Gastroesophageal sphincter (tissue), 4 donors: ENCODE measurements around the gene HNRNPUL1. TPM values are rescaled to one million over a fixed set of nuclear protein-coding genes. Genes with fewer than 3 reads are reported as not detected.

Experiments used
- ATAC-seq: fragments of 150-250 bp; one replicate; pipeline ENCODE4 v1.9.1; 2016; ENCODE audit warnings: mild to moderate bottlenecking, moderate library complexity
- H3K27ac ChIP-seq, 4 donors: fragments of 200-600 bp; sonication (generic) in 3 of 4; 1 replicate in 3 of 4; 2 replicates in 1 of 4; pipeline ENCODE4 v1.5.1; 2016 to 2019
- H3K27me3 ChIP-seq: fragments of 200-600 bp; sonication (generic); one replicate; pipeline ENCODE4 v1.5.1; 2019
- H3K36me3 ChIP-seq, 2 donors: fragments of 200-600 bp; sonication (generic); one replicate each; pipeline ENCODE4 v1.5.1; 2019; ENCODE audit warnings: control low read depth in 1 of 2
- H3K4me1 ChIP-seq, 3 donors: fragments of 200-600 bp; sonication (generic); 1 replicate in 2 of 3; 2 replicates in 1 of 3; pipeline ENCODE4 v1.5.1; 2016 to 2019; ENCODE audit warnings: control low read depth in 2 of 3
- H3K4me3 ChIP-seq, 2 donors: fragments of 200-600 bp; sonication (generic); one replicate each; pipeline ENCODE4 v1.5.1; 2019; ENCODE audit warnings: mild to moderate bottlenecking in 1 of 2, moderate library complexity in 1 of 2
- H3K9me3 ChIP-seq, 3 donors: fragments of 200-600 bp; sonication (generic); one replicate each; pipeline ENCODE4 v1.5.1; 2017 to 2019; ENCODE audit warnings: control low read depth in 2 of 3
- CTCF ChIP-seq, 4 experiments: fragments of 200-600 bp in 2 of 4; fragments of 450-650 bp in 2 of 4; sonication (generic) in 1 of 4; IDR thresholded peaks; one replicate each; pipeline ENCODE4 v1.5.1; 2017 to 2019; ENCODE audit warnings: antibody characterized with exemption in 4 of 4, mild to moderate bottlenecking in 2 of 4, moderate library complexity in 2 of 4
- EP300 ChIP-seq: sonication (generic); formaldehyde crosslinking; IDR thresholded peaks from one replicate; pipeline ENCODE4 v1.6.1; 2017; ENCODE audit warnings: antibody characterized with exemption, mild to moderate bottlenecking
- POLR2A ChIP-seq, 2 donors: fragments of 450-650 bp; IDR thresholded peaks; one replicate each; pipeline ENCODE4 v1.6.1; 2017; ENCODE audit warnings: antibody characterized with exemption in 2 of 2, mild to moderate bottlenecking in 2 of 2, moderate library complexity in 1 of 2
- POLR2AphosphoS5 ChIP-seq: sonication (generic); formaldehyde crosslinking; IDR thresholded peaks from one replicate; pipeline ENCODE4 v1.6.1; 2017; ENCODE audit warnings: antibody characterized with exemption
- WGBS, 2 donors: methylation state at CpG; one replicate each; pipeline ENCODE4 v1.1.5; 2018; ENCODE audit warnings: low coverage in 1 of 2; 5-methylcytosine and 5-hydroxymethylcytosine counted together
- total RNA-seq, 4 donors: library from RNA; depleted of rRNA; stranded (reverse); fragments of >200 nt; gene quantifications; one replicate each; pipeline ENCODE4 v1.1.0, GENCODE V29; 2016

The HNRNPUL1 gene
- total RNA-seq, 4 donors from 2014 or later: 142 to 204 (median 160) TPM

- TF ChIP-seq POLR2AphosphoS5 (no peak), EP300 (no peak), POLR2A (IDR thresholded peaks at IDR 0.05) (no peak), CTCF (IDR thresholded peaks at IDR 0.05) (no peak)
- peaks cover 0 to 64% of the 10 kb centered on the region in 2 donors for H3K36me3 ChIP-seq
- WGBS, 2 donors: no CpG with 5 or more reads among the region's 4 CpGs
- no peak overlapping the region for H3K4me3 ChIP-seq
- ATAC-seq: no peak
- H3K9me3 ChIP-seq: no peaks in the 10 kb centered on the region
- H3K4me1 ChIP-seq: peaks cover 2 to 60% (median 25%) of the 10 kb centered on the region in 3 donors
- H3K27me3 ChIP-seq: no peaks in the 10 kb centered on the region
- H3K27ac ChIP-seq: peak overlapping the region; percentile 80 to 97 (median 92)
Measured at GRCh38 chr19:41307954-41308449, 43.8 kb downstream of the HNRNPUL1 start.

GRCh38 chr19:41308450-41309179, 44.4 kb downstream of the HNRNPUL1 start:
- WGBS, 2 donors: 18 to 29% methylated on average over 4 to 6 of the region's 8 CpGs
- H3K4me1 ChIP-seq: peaks cover 2 to 63% (median 25%) of the 10 kb centered on the region in 3 donors

GRCh38 chr19:41309180-41310032, 45.2 kb downstream of the HNRNPUL1 start:
- ATAC-seq: peak; percentile 29
- Histone ChIP-seq H3K36me3 (peaks cover 0 to 64% of the 10 kb centered on the region in 2 donors), H3K4me1 (peaks cover 2 to 64% (median 25%) of the 10 kb centered on the region in 3 donors), H3K27ac (peak overlapping the region; percentile 80 to 97 (median 92)), H3K4me3 (peak overlapping the region; percentile 76 to 82), H3K9me3 (no peaks in the 10 kb centered on the region), H3K27me3 (no peaks in the 10 kb centered on the region)
- WGBS, 2 donors: 4 to 21% methylated on average over 7 to 22 of the region's 26 CpGs
- no peak for TF ChIP-seq POLR2A (IDR thresholded peaks at IDR 0.05)
- TF ChIP-seq POLR2AphosphoS5: no peak
- TF ChIP-seq EP300: no peak
- TF ChIP-seq CTCF (IDR thresholded peaks at IDR 0.05): no peak

More at GRCh38 chr19:41308450-41309179, 44.4 kb downstream of the HNRNPUL1 start:
- peak; percentile 58 for ATAC-seq
- H3K27ac ChIP-seq: peak overlapping the region; percentile 80 to 97 (median 92)
- TF ChIP-seq CTCF (IDR thresholded peaks at IDR 0.05) (peak; percentile 95 to 99 (median 97)), POLR2AphosphoS5 (peak; percentile 56), POLR2A (IDR thresholded peaks at IDR 0.05) (no peak)
- peaks cover 0 to 64% of the 10 kb centered on the region in 2 donors for H3K36me3 ChIP-seq
- peak overlapping the region; percentile 76 to 82 for H3K4me3 ChIP-seq
- H3K27me3 ChIP-seq: no peaks in the 10 kb centered on the region
- no peaks in the 10 kb centered on the region for H3K9me3 ChIP-seq

- peaks cover 2 to 63% (median 25%) of the 10 kb centered on the region in 3 donors for H3K4me1 ChIP-seq
Measured at GRCh38 chr19:41310033-41310831, 46.1 kb downstream of the HNRNPUL1 start, which contains the start of gene CCDC97. Gene CCDC97, plus strand, starts transcription at chr19:41310172. Its CDS starts 139 bp downstream, at chr19:41310311.

More at GRCh38 chr19:41310033-41310831, 46.1 kb downstream of the HNRNPUL1 start, which contains the start of gene CCDC97:
- H3K27ac ChIP-seq: peak within 1 kb of the TSS; percentile 80 to 97 (median 92)
- H3K9me3 ChIP-seq: no peaks in the 10 kb centered on the region
- 0% methylated on average over 9 to 19 of the region's 47 CpGs for WGBS, 2 donors
- TF ChIP-seq POLR2A (IDR thresholded peaks at IDR 0.05) (peak; percentile 56 to 58), CTCF (IDR thresholded peaks at IDR 0.05) (peak in 1 of 4 experiments; percentile 15), POLR2AphosphoS5 (peak; percentile 72), EP300 (no peak)
- ATAC-seq: peak; percentile 85
- H3K36me3 ChIP-seq: peaks cover 0 to 64% of the 10 kb centered on the region in 2 donors
- H3K4me3 ChIP-seq: peak within 1 kb of the TSS; percentile 76 to 82
- H3K27me3 ChIP-seq: no peaks in the 10 kb centered on the region
